Small intestine (tissue), 7 donors: ENCODE results near the gene WAPL. TPM values are rescaled to one million over a fixed set of nuclear protein-coding genes. Genes with fewer than 3 reads are reported as not detected.

Experiments
- DNase-seq, 2 donors: peaks; one replicate each; pipeline versions ENCODE4 v3.0.0 to v3.0.0-alpha.2; 2013
- FAIRE-seq: peaks from 2 replicates; lab custom pipeline; 2012; peaks lifted over from hg19 to GRCh38; lab: Jason Lieb, UNC
- H3K27ac ChIP-seq, 3 donors: one replicate each; pipeline ENCODE4 v1.5.1; 2013; ENCODE audit warnings: low read length in 2 of 3, mild to moderate bottlenecking in 2 of 3, control low read depth in 1 of 3, inconsistent platforms in 1 of 3, low read depth in 1 of 3, moderate library complexity in 1 of 3
- H3K27me3 ChIP-seq, 3 donors: one replicate each; pipeline ENCODE4 v1.6.1; 2013; ENCODE audit warnings: low read length in 3 of 3, inconsistent platforms in 1 of 3; ENCODE audit not compliant: control insufficient read depth in 3 of 3, insufficient read depth in 3 of 3
- H3K36me3 ChIP-seq, 3 donors: one replicate each; pipeline ENCODE4 v1.6.1; 2013; ENCODE audit warnings: low read length in 3 of 3, inconsistent platforms in 1 of 3, low read depth in 1 of 3, mild to moderate bottlenecking in 1 of 3, moderate library complexity in 1 of 3; ENCODE audit not compliant: control insufficient read depth in 3 of 3, insufficient read depth in 2 of 3
- H3K4me1 ChIP-seq, 3 donors: one replicate each; pipeline ENCODE4 v1.6.1; 2013; ENCODE audit warnings: low read length in 2 of 3, inconsistent platforms in 1 of 3, low read depth in 1 of 3, mild to moderate bottlenecking in 1 of 3, moderate library complexity in 1 of 3; ENCODE audit not compliant: control insufficient read depth in 3 of 3, insufficient read depth in 2 of 3
- H3K4me3 ChIP-seq, 3 donors: one replicate each; pipeline ENCODE4 v1.5.1; 2013; ENCODE audit warnings: low read length in 3 of 3, control low read depth in 1 of 3, inconsistent platforms in 1 of 3, low read depth in 1 of 3, mild to moderate bottlenecking in 1 of 3, moderate library complexity in 1 of 3
- H3K9me3 ChIP-seq, 2 donors: one replicate each; pipeline ENCODE4 v1.6.1; 2013; ENCODE audit warnings: low read depth in 1 of 2, low read length in 1 of 2; ENCODE audit not compliant: control insufficient read depth in 2 of 2, insufficient read depth in 1 of 2
- WGBS, 3 donors: extraction: QIAGEN DNeasy Blood & Tissue Kit; methylation state at CpG; one replicate each; pipeline ENCODE4 v1.1.7; 2013; 5-methylcytosine and 5-hydroxymethylcytosine counted together
- polyA plus RNA-seq, 4 donors: library from polyadenylated mRNA; stranded (reverse) in 3 of 4; unstranded in 1 of 4; fragments of 200-250 nt in 3 of 4; fragments of 120-200 nt in 1 of 4; gene quantifications; one replicate each; pipeline versions ENCODE4 v1.2.1 to v1.2.3, GENCODE V29; 2013
- donor health status: healthy with polysubstance abuse.
- donor health status: control.
- donor health status: control.
- donor health status: Bipolar disorder and iron deficiency.
- donor health status: healthy.

WAPL gene
- polyA plus RNA-seq, 4 donors: 15.7 to 35.5 (median 18.4) TPM

DNA sequence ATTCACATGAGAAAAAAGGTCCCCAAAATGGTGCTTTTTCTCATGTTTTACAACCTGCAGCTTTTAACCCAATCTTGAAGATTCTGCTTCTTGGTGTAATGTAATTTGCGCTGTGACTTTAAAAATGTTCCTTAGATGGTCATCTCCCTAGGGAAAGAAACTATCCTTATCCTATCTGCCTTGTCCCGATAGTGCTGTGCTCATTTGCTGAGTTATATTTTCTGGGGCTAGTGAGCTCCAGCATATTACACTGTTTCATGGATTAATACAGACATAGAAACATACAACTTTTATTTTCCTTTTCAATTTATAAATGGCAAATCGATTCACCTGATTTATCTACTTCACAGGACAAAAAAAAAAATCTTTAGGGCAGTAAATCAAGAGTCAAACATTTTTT lies 2.8 kb downstream of the WAPL start:
- H3K4me3 ChIP-seq: no peak overlapping the region
- FAIRE-seq (no peak), DNase-seq (no peak)
- no peaks in the 10 kb centered on the region for H3K27me3 ChIP-seq
- H3K4me1 ChIP-seq: peaks cover 0 to 5% (median 2%) of the 10 kb centered on the region in 3 donors
- H3K27ac ChIP-seq: no peak overlapping the region
- H3K36me3 ChIP-seq: peaks cover 0 to 14% (median 0%) of the 10 kb centered on the region in 3 donors
- no peaks in the 10 kb centered on the region for H3K9me3 ChIP-seq
- 43 to 57% (median 50%) methylated on average over 3 of the region's 3 CpGs for WGBS, 3 donors

DNA sequence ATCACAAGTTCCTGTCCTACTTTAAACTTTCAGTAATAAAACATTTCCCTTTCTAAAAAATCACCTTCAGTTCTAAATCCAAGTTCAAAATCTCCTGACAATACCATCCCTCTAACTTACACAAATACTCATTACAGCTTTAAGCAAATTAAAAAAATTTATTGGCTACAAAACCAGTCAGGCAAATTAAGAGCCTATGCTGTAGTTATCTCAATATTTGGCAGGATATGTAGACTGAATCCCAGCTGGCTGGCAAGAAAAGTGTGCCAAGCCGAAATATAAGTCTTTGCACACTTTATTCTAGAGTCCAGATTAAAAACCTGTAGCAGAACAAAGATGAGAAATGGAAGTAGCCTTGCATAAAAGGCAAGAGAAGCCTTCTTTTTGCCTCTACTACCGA lies 9.5 kb downstream of the WAPL start:
- no peak for DNase-seq
- no peak overlapping the region for H3K4me3 ChIP-seq
- FAIRE-seq: no peak
- no peaks in the 10 kb centered on the region for H3K9me3 ChIP-seq
- peaks cover 3 to 40% (median 3%) of the 10 kb centered on the region in 3 donors for H3K36me3 ChIP-seq
- no peaks in the 10 kb centered on the region for H3K27me3 ChIP-seq
- peaks cover 0 to 7% (median 2%) of the 10 kb centered on the region in 3 donors for H3K4me1 ChIP-seq
- no peak overlapping the region for H3K27ac ChIP-seq
- 11 to 74% (median 36%) methylated on average over 2 of the region's 2 CpGs for WGBS, 3 donors

DNA sequence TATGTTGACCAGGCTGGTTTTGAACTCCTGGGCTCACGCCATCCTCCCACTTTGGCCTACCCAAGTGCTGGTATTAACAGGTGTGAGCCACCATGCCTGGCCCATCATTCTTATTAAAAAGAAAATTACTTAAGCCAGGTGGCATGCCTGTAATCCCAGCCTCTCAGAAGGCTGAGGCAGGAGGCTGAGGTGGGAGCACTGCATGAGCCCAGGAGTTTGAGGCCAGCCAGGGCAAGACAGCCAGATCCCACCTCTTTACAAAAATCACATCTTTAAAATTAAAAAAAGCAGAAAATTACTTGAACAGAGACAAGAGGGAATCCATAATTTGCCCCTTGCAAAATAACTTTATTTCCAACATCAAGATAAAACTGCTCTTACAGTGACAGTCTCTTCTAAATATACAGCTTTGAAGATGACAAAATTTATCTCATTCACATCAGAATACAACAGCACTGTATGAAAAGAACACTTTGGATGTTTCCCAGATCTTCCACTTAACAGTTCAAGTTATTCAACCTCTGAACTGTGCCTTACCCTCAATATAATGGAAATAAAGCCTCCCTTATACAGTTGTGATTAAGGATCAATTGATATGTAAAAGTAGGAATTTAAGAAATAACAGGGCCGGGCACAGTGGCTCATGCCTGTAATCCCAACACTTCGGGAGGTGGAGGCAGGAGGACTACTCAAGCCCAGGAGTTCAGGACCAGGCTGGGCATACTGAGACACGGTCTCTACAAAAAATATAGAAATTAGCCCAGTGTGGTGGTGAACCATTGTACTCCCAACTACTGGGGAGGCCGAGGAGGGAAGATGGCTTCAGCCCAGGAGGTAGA lies 10.3 kb downstream of the WAPL start:
- 93 to 97% (median 94%) methylated on average over 5 of the region's 5 CpGs for WGBS, 3 donors
- H3K27me3 ChIP-seq: no peaks in the 10 kb centered on the region
- no peak for FAIRE-seq
- no peak overlapping the region for H3K4me3 ChIP-seq
- H3K9me3 ChIP-seq: no peaks in the 10 kb centered on the region
- no peak overlapping the region for H3K27ac ChIP-seq
- peaks cover 0 to 7% (median 2%) of the 10 kb centered on the region in 3 donors for H3K4me1 ChIP-seq
- DNase-seq: no peak
- peaks cover 3 to 40% (median 3%) of the 10 kb centered on the region in 3 donors for H3K36me3 ChIP-seq

DNA sequence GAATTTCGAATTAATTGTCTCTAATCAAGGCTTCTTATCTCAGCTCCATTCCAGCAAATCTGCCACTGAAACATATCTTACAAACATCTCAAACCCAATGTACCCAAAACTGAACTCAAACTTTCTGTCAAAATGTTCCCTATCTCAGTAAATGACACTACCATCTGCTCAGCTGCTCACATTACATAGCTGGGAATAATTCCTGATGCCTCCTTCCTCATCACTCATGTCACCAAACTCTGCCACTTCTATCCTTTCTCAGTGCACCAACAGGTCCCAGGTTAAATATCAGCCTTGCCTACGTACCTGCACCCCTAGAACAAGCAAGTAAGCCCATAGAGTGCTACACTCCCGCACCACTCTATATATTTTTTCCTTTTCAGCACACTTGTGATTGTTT lies 12.4 kb downstream of the WAPL start:
- H3K4me1 ChIP-seq: peaks cover 0 to 7% (median 2%) of the 10 kb centered on the region in 3 donors
- H3K9me3 ChIP-seq: no peaks in the 10 kb centered on the region
- FAIRE-seq: no peak
- peaks cover 3 to 35% (median 7%) of the 10 kb centered on the region in 3 donors for H3K36me3 ChIP-seq
- WGBS, 3 donors: 79 to 90% (median 79%) methylated on average over 3 of the region's 3 CpGs
- H3K27me3 ChIP-seq: no peaks in the 10 kb centered on the region
- H3K27ac ChIP-seq: no peak overlapping the region
- no peak for DNase-seq
- H3K4me3 ChIP-seq: no peak overlapping the region

DNA sequence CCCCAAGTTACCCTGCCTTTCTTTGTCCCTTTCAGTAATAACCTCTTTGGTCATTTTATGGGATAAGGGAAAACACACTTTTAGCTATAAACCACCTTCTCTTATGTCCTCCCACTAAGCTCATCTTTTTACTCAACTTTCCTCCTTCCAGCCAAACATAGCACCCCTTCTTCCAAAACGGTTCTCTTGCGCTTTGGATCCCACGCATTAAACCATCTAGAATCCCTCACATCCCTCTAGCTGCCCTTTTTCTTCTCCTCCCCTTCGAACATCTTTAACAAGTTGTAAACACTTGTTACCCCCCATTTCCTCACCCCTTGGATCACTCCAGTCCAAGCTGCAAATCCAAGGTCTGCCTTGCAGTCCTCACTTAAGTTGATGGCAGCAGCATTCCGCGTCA lies 13.4 kb downstream of the WAPL start:
- H3K27ac ChIP-seq: no peak overlapping the region
- no peak overlapping the region for H3K4me3 ChIP-seq
- DNase-seq (no peak), FAIRE-seq (no peak)
- H3K27me3 ChIP-seq: no peaks in the 10 kb centered on the region
- H3K36me3 ChIP-seq: peaks cover 3 to 41% (median 7%) of the 10 kb centered on the region in 3 donors
- 92 to 95% (median 93%) methylated on average over 6 of the region's 6 CpGs for WGBS, 3 donors
- H3K9me3 ChIP-seq: no peaks in the 10 kb centered on the region
- peaks cover 0 to 7% (median 2%) of the 10 kb centered on the region in 3 donors for H3K4me1 ChIP-seq

DNA sequence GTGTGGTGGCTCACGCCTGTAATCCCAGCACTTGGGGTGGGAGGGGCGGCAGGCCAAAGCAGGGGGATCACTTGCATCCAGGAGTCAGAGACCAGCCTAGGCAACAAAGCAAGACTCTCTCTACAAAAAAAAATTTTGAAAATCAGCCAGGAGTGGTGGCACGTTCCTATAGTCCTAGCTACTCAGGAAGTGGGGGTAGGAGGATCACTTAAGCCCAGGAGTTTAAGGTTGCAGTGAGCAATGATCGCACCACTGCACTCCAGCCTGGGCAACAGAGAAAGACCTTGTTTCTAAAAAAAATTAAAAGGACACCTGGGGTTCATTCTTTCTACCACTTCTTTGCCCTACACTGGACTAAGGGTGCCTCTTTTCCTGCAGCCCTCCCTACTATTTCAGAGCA lies 15.1 kb downstream of the WAPL start:
- FAIRE-seq (no peak), DNase-seq (no peak)
- no peak overlapping the region for H3K4me3 ChIP-seq
- 76 to 80% (median 79%) methylated on average over 4 of the region's 4 CpGs for WGBS, 3 donors
- no peaks in the 10 kb centered on the region for H3K27me3 ChIP-seq
- peaks cover 3 to 44% (median 3%) of the 10 kb centered on the region in 3 donors for H3K36me3 ChIP-seq
- no peaks in the 10 kb centered on the region for H3K9me3 ChIP-seq
- H3K4me1 ChIP-seq: no peaks in the 10 kb centered on the region
- no peak overlapping the region for H3K27ac ChIP-seq

DNA sequence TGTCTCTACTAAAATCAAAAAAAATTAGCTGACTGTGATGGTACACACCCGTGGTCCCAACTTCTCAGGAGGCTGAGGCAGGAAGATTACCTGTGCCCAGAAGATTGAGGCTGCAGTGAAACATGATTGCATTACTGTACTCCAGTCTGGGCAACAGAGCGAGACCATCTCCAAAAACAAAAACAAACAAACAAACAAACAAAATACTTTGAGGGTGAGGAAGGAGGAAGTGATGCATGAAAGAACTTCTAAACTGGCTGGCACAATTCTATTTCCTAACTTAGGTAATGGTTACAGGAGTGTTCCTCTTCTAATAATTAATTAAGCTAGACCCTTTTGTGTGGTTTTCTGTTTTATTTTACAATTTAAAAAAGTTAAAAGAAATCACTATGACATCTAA lies 15.5 kb downstream of the WAPL start:
- FAIRE-seq (no peak), DNase-seq (no peak)
- WGBS, 3 donors: 59 to 67% (median 65%) methylated on average over 2 of the region's 2 CpGs
- Histone ChIP-seq H3K4me1 (no peaks in the 10 kb centered on the region), H3K9me3 (no peaks in the 10 kb centered on the region), H3K4me3 (no peak overlapping the region), H3K36me3 (peaks cover 3 to 42% (median 3%) of the 10 kb centered on the region in 3 donors), H3K27ac (no peak overlapping the region), H3K27me3 (no peaks in the 10 kb centered on the region)

DNA sequence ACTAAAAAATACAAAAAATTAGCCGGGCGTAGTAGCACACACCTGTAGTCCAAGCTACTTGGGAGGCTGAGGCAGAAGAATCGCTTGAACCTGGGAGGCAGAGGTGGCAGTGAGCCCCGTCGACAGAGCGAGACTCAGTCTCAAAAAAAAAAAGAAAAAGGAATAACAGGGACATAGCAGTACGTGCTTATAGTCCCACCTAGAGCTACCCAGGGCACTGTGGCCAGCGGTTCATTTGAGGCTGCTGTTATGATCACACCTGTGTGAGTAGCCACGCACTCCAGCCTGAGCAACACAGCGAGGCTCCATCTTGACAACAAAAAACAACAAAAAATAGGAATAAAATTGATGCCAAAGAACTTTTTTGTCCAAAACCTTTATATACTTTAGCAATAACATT lies 17.1 kb downstream of the WAPL start:
- Histone ChIP-seq H3K4me1 (peaks cover 0 to 7% (median 0%) of the 10 kb centered on the region in 3 donors), H3K36me3 (peaks cover 3 to 34% (median 5%) of the 10 kb centered on the region in 3 donors), H3K9me3 (no peaks in the 10 kb centered on the region), H3K27ac (no peak overlapping the region), H3K27me3 (no peaks in the 10 kb centered on the region), H3K4me3 (no peak overlapping the region)
- WGBS, 3 donors: 94 to 97% (median 97%) methylated on average over 10 of the region's 10 CpGs
- DNase-seq: no peak
- FAIRE-seq: no peak
